CD4-positive, CD25-positive, alpha-beta regulatory T cell (primary cell): ENCODE data around the gene DUS4L. TPM values are rescaled to one million over a fixed set of nuclear protein-coding genes. Genes with fewer than 3 reads are reported as not detected.

Experiments
- ATAC-seq, 2 donors: fragments of 150-1000 bp; cut with Tn5 transposase; one replicate each; pipeline ENCODE4 v1.10.0; 2021; ENCODE audit warnings: low read depth in 2 of 2, moderate number of reproducible peaks in 2 of 2, moderate library complexity in 1 of 2
- DNase-seq, 3 donors: peaks; one replicate each; pipeline versions ENCODE4 v3.0.0 to v3.0.0-alpha.2; 2012 to 2022; ENCODE audit warnings: mixed read lengths in 1 of 3
- H3K27ac ChIP-seq: one replicate; pipeline ENCODE4 v1.7.0; 2013; ENCODE audit warnings: mild to moderate bottlenecking, low read length; ENCODE audit not compliant: insufficient read depth, poor library complexity, severe bottlenecking
- H3K27me3 ChIP-seq: one replicate; pipeline ENCODE4 v1.7.0; 2013; ENCODE audit warnings: low read length; ENCODE audit not compliant: control insufficient read depth, insufficient read depth
- H3K36me3 ChIP-seq: one replicate; pipeline ENCODE4 v1.7.0; 2013; ENCODE audit warnings: mild to moderate bottlenecking, low read length, moderate library complexity; ENCODE audit not compliant: control insufficient read depth, insufficient read depth
- H3K4me1 ChIP-seq: 2 replicates; pipeline ENCODE4 v1.7.0; 2013; ENCODE audit warnings: mild to moderate bottlenecking, low read length; ENCODE audit not compliant: insufficient read depth, control insufficient read depth, poor library complexity, severe bottlenecking
- H3K4me3 ChIP-seq: one replicate; pipeline ENCODE4 v1.7.0; 2013; ENCODE audit warnings: low read depth, mild to moderate bottlenecking, low read length, moderate library complexity
- H3K9me3 ChIP-seq, 2 experiments: 1 replicate in 1 of 2; 2 replicates in 1 of 2; pipeline ENCODE4 v1.7.0; 2013; ENCODE audit warnings: low read length in 2 of 2, mild to moderate bottlenecking in 1 of 2, moderate library complexity in 1 of 2; ENCODE audit not compliant: control insufficient read depth in 2 of 2
- H3K27ac Mint-ChIP-seq, 3 donors: one replicate each; pipeline ENCODE4 v1.8.0; 2020 to 2022; ENCODE audit warnings: mild to moderate bottlenecking in 3 of 3, mixed read lengths in 3 of 3, moderate library complexity in 2 of 3
- H3K27me3 Mint-ChIP-seq: one replicate; pipeline ENCODE4 v1.8.0; 2022; ENCODE audit warnings: mild to moderate bottlenecking, mixed read lengths
- H3K36me3 Mint-ChIP-seq: one replicate; pipeline ENCODE4 v1.8.0; 2020; ENCODE audit warnings: mixed read lengths
- H3K4me1 Mint-ChIP-seq, 4 donors: one replicate each; pipeline ENCODE4 v1.8.0; 2020 to 2022; ENCODE audit warnings: mixed read lengths in 4 of 4, mild to moderate bottlenecking in 1 of 4
- H3K4me3 Mint-ChIP-seq, 4 donors: one replicate each; pipeline ENCODE4 v1.8.0; 2020 to 2022; ENCODE audit warnings: mild to moderate bottlenecking in 4 of 4, mixed read lengths in 4 of 4, moderate library complexity in 3 of 4
- H3K9me3 Mint-ChIP-seq, 7 donors: one replicate each; pipeline ENCODE4 v1.8.0; 2020 to 2022; ENCODE audit warnings: mixed read lengths in 7 of 7, mild to moderate bottlenecking in 3 of 7, moderate library complexity in 2 of 7
- polyA plus RNA-seq, 4 donors: library from polyadenylated mRNA; unstranded; fragments of 300-500 nt; fragmentation: Illumina TruSeq; gene quantifications; one replicate each; pipeline ENCODE4 v1.2.3, GENCODE V29; 2021
- total RNA-seq: library from RNA; stranded (reverse); gene quantifications from one replicate; pipeline ENCODE4 v1.2.3, GENCODE V29; 2022

Gene DUS4L
- total and polyA plus RNA-seq, 5 donors from 2014 or later = 4.4 to 6.9 (median 4.8) TPM

DNA sequence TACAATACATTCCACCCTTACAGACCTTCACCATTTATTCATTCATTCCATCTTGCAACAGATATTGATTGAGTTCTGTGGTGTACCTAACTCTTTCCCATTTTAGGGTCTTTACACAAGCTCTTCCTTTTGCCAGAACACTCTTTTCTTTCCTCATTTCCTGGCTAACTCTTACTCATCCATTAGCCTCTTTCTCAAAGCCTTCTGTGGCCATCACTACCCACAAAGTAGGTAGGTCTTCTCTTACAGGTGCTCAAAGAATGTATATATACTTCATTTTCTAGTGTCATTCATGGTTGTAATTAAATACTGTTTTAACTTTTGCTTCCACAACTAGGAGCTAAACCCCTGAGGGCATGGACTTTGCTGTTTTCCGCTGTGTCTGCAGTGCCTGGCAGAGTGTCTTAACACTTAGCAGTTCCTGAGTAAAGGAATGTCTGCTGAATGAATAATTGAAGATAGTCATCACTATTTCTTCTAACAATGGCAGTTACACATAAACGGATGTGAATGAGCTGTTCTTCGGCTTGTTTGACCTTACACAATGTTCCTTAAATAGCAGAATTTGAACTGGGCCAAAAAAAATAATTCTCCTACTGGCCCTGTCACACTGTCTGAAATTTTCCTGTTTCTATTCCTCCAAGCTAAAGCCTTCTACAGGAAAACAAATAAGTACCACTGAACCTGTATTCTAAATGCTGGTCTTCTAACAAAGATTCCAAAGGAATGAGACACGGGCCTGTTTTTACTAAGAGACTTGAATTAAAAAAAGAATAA lies 31.4 kb downstream of the DUS4L start:
- Mint-ChIP-seq H3K4me1 (peaks cover 0 to 12% (median 2%) of the 10 kb centered on the region in 4 donors), H3K36me3 (peaks cover 26% of the 10 kb centered on the region), H3K4me3 (no peak overlapping the region), H3K27me3 (no peaks in the 10 kb centered on the region), H3K9me3 (no peaks in the 10 kb centered on the region), H3K27ac (no peak overlapping the region)
- H3K4me3 ChIP-seq = no peak overlapping the region
- no peak for ATAC-seq
- H3K9me3 ChIP-seq = no peaks in the 10 kb centered on the region
- H3K36me3 ChIP-seq = peaks cover 20% of the 10 kb centered on the region
- H3K4me1 ChIP-seq = no peaks in the 10 kb centered on the region
- H3K27ac ChIP-seq = no peak overlapping the region
- no peak for DNase-seq
- no peaks in the 10 kb centered on the region for H3K27me3 ChIP-seq

DNA sequence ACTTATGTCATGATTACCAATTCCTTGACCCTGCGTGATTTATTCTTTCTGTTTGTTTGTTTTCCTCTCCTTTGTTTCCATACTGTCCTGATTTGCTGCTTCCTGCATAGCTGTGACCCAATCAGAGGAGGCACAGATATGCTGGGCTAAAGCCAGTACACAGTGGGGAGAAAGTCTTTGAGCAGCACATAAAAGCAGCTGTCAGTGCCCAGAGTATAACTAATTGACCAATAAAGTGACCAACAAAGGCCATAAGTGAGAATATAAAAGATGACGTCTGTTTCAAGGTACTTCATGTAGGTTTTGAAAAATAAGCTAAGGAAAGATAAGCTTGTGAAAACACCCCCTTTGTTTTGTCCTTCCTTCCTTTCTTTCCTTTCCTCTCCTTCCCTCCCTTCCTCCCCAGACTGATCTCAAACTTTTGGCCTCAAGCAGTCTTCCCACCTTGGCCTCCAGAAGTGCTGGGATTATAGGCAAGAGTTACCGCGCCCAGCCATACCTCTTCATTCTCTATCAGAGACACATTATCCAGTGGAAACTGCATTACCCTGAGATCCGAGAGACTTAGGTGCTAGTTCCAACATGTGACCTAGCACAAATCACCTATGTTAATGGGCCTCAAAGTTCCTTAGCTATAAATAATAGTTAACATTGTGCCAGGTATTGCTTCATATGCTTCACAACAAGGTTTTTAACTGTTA lies 33.3 kb downstream of the DUS4L start:
- Mint-ChIP-seq H3K36me3 (peaks cover 37% of the 10 kb centered on the region), H3K27me3 (no peaks in the 10 kb centered on the region), H3K4me3 (no peak overlapping the region), H3K4me1 (peaks cover 0 to 4% (median 0%) of the 10 kb centered on the region in 4 donors), H3K9me3 (no peaks in the 10 kb centered on the region), H3K27ac (peak overlapping the region in 2 of 3 donors; percentile 21 to 28)
- H3K27ac ChIP-seq = no peak overlapping the region
- H3K4me1 ChIP-seq = no peaks in the 10 kb centered on the region
- H3K27me3 ChIP-seq = no peaks in the 10 kb centered on the region
- ATAC-seq = no peak
- H3K9me3 ChIP-seq = no peaks in the 10 kb centered on the region
- no peak for DNase-seq
- H3K36me3 ChIP-seq = peaks cover 31% of the 10 kb centered on the region
- no peak overlapping the region for H3K4me3 ChIP-seq

DNA sequence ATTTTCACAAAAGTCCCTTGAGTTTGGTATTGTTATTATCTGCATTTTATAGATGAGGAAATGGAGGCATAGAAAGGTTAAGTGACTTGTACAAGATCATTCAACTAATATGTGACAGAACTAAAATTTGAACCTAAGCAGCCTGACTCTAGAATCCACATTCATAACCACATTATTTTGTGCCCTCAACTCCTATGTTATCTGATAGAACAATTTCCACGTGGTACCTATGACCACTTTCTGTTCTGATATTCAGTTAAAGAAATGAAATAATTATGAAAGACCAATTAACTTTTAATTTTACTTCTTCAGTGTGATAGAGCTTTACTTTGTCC lies 33.8 kb downstream of the DUS4L start:
- H3K4me3 Mint-ChIP-seq = no peak overlapping the region
- H3K27ac Mint-ChIP-seq = no peak overlapping the region
- DNase-seq (no peak), ATAC-seq (no peak)
- no peaks in the 10 kb centered on the region for H3K27me3 Mint-ChIP-seq
- peaks cover 37% of the 10 kb centered on the region for H3K36me3 Mint-ChIP-seq
- no peaks in the 10 kb centered on the region for H3K4me1 ChIP-seq
- H3K4me1 Mint-ChIP-seq = peaks cover 0 to 4% (median 0%) of the 10 kb centered on the region in 4 donors
- no peak overlapping the region for H3K27ac ChIP-seq
- no peak overlapping the region for H3K4me3 ChIP-seq
- H3K36me3 ChIP-seq = peaks cover 32% of the 10 kb centered on the region
- no peaks in the 10 kb centered on the region for H3K9me3 Mint-ChIP-seq
- H3K9me3 ChIP-seq = no peaks in the 10 kb centered on the region
- no peaks in the 10 kb centered on the region for H3K27me3 ChIP-seq

DNA sequence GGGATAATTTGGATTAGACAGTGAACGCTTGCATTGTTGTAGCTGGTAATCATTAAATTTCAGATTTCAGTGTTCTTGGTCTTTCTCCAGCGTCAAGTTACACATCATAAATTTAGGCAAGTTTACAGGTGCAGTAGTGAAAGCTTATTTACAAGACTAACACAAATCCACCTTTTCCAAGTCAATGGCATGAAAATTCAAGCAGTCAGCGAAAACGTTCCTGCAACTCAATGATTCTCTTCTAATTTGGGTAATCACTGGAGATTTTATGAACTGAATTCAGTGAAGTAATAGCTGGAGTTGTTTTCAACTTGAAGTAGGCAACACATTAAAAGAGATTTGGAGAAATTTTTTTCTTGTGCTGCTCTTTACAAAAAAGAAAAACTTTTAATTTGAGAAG lies 34.2 kb downstream of the DUS4L start:
- peaks cover 0 to 4% (median 0%) of the 10 kb centered on the region in 4 donors for H3K4me1 Mint-ChIP-seq
- DNase-seq = no peak

DNA sequence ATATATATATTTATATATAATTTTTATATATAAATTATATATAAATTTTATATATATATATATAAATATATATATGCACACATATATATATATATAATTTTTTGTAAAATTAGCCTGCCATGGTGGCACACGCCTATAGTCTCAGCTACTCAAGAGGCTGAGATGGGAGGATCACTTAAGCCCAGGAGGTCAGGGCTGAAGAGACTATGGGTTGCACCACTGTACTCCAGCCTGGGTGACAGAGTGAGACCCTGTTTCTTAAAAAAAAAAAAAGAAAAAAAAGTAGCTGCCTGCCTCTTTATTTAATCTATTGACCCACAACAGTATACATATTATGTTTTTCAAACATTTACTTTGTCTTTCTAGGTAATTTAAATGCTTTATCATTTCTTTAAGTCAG lies 35.5 kb downstream of the DUS4L start:
- Mint-ChIP-seq H3K27ac (no peak overlapping the region), H3K27me3 (no peaks in the 10 kb centered on the region), H3K4me3 (no peak overlapping the region), H3K36me3 (peaks cover 33% of the 10 kb centered on the region), H3K9me3 (no peaks in the 10 kb centered on the region), H3K4me1 (peaks cover 0 to 4% (median 0%) of the 10 kb centered on the region in 4 donors)
- Histone ChIP-seq H3K27me3 (no peaks in the 10 kb centered on the region), H3K27ac (no peak overlapping the region), H3K4me1 (no peaks in the 10 kb centered on the region), H3K9me3 (no peaks in the 10 kb centered on the region), H3K4me3 (no peak overlapping the region), H3K36me3 (peaks cover 28% of the 10 kb centered on the region)
- DNase-seq (no peak), ATAC-seq (no peak)

More for the DNA sequence above, 34.2 kb downstream of the DUS4L start:
- no peak overlapping the region for H3K4me3 ChIP-seq
- H3K27ac ChIP-seq = no peak overlapping the region
- H3K9me3 ChIP-seq = no peaks in the 10 kb centered on the region
- Mint-ChIP-seq H3K36me3 (peaks cover 37% of the 10 kb centered on the region), H3K9me3 (no peaks in the 10 kb centered on the region), H3K27me3 (no peaks in the 10 kb centered on the region), H3K27ac (no peak overlapping the region), H3K4me3 (no peak overlapping the region)
- H3K36me3 ChIP-seq = peaks cover 32% of the 10 kb centered on the region
- H3K4me1 ChIP-seq = no peaks in the 10 kb centered on the region
- ATAC-seq = no peak
- no peaks in the 10 kb centered on the region for H3K27me3 ChIP-seq

DNA sequence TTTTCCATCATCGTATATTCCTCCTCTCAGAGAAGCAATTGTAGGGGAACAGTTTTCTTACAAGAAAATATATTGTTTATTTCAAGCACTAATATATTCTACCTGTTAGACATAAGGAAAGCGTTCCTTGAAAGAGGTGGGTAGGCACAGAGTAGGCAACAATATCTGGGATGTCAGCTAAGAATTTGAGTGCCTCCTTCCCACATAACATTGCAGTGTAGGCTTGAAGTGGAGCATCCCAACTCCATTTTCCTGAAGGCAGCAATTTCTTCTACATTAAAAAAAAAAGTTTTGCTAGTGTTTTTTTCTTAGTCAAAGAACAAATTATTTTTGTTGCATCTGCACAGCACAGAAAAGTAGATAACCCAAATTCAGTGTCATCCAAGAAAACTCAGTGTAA lies 37.0 kb downstream of the DUS4L start:
- peaks cover 21% of the 10 kb centered on the region for H3K36me3 ChIP-seq
- no peaks in the 10 kb centered on the region for H3K27me3 Mint-ChIP-seq
- H3K9me3 Mint-ChIP-seq = no peaks in the 10 kb centered on the region
- no peak for DNase-seq
- no peaks in the 10 kb centered on the region for H3K4me1 ChIP-seq
- no peak overlapping the region for H3K4me3 ChIP-seq
- no peak for ATAC-seq
- H3K27me3 ChIP-seq = no peaks in the 10 kb centered on the region
- H3K4me1 Mint-ChIP-seq = peaks cover 0 to 4% (median 0%) of the 10 kb centered on the region in 4 donors
- H3K27ac Mint-ChIP-seq = no peak overlapping the region
- no peaks in the 10 kb centered on the region for H3K9me3 ChIP-seq
- no peak overlapping the region for H3K27ac ChIP-seq
- no peak overlapping the region for H3K4me3 Mint-ChIP-seq
- H3K36me3 Mint-ChIP-seq = peaks cover 22% of the 10 kb centered on the region

DNA sequence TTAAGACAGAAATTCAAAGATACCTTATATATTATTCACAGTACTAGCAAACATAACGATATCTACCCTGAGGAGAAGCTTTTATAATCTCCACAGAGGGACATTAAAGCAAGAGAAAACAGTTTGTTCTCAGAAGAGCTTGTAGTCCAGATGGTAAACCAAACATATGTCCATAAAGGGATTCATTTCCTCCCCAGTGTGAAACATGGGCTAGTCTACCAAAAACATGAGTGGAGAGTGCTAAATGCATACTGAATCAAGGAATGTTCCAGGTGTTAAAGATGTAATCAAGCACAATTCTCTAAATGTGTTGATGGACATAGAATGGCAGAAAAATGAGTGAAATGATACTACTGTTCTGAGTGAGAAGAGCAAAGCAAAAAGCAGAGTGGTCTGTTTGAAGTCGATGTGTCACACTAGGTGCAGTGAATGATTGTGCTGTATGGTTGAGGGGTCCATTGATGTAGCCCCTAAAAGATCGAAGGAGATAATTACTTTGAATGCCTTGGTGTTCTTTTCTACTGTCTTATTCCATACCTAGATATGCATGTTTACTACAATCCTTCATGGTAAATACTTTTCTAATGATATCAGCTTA lies 41.5 kb downstream of the DUS4L start:
- Mint-ChIP-seq H3K36me3 (peaks cover 29% of the 10 kb centered on the region), H3K9me3 (no peaks in the 10 kb centered on the region), H3K27me3 (no peaks in the 10 kb centered on the region), H3K4me3 (no peak overlapping the region), H3K4me1 (no peaks in the 10 kb centered on the region), H3K27ac (no peak overlapping the region)
- Histone ChIP-seq H3K36me3 (peaks cover 13% of the 10 kb centered on the region), H3K27ac (no peak overlapping the region), H3K9me3 (no peaks in the 10 kb centered on the region), H3K4me1 (no peaks in the 10 kb centered on the region), H3K4me3 (no peak overlapping the region), H3K27me3 (no peaks in the 10 kb centered on the region)
- ATAC-seq (no peak), DNase-seq (no peak)
